ENCODE measurements around the gene TP73.
A peak's percentile ranks its signal among the peaks of the same experiment; 100 is the strongest.

The TP73 gene

GRCh38 chr1:3691421-3692204, 39.3 kb downstream of the TP73 start:
- no peak for DNase-seq

GRCh38 chr1:3692598-3692997, 40.3 kb downstream of the TP73 start:
- no peak for DNase-seq

GRCh38 chr1:3693321-3693720, 41.0 kb downstream of the TP73 start:
- DNase-seq: no peak

GRCh38 chr1:3695326-3696217, 43.3 kb downstream of the TP73 start:
- peak; percentile 68 for DNase-seq

GRCh38 chr1:3696689-3697088, 44.4 kb downstream of the TP73 start:
- no peak for DNase-seq

GRCh38 chr1:3697104-3697503, 44.8 kb downstream of the TP73 start:
- DNase-seq: no peak

GRCh38 chr1:3697810-3698209, 45.5 kb downstream of the TP73 start:
- no peak for DNase-seq

GRCh38 chr1:3698660-3699408, 46.5 kb downstream of the TP73 start:
- no peak for DNase-seq

- DNase-seq: no peak
These were observed 47.3 kb downstream of the TP73 start for GRCh38 chr1:3699596-3699995.

- DNase-seq: no peak
These were observed 48.3 kb downstream of the TP73 start for GRCh38 chr1:3700631-3701030.

GRCh38 chr1:3702528-3702927, 50.2 kb downstream of the TP73 start:
- DNase-seq: peak; percentile 33

GRCh38 chr1:3702990-3703728, 50.8 kb downstream of the TP73 start:
- DNase-seq: no peak

GRCh38 chr1:3703786-3704371, 51.6 kb downstream of the TP73 start:
- DNase-seq: peak; percentile 31

GRCh38 chr1:3705341-3705950, 53.1 kb downstream of the TP73 start:
- DNase-seq: no peak

- no peak for DNase-seq
These were observed 54.5 kb downstream of the TP73 start for GRCh38 chr1:3706651-3707297.

GRCh38 chr1:3707298-3707938, 55.1 kb downstream of the TP73 start:
- no peak for DNase-seq

- no peak for DNase-seq
These were observed 55.6 kb downstream of the TP73 start for GRCh38 chr1:3707939-3708328.

GRCh38 chr1:3708791-3709190, 56.5 kb downstream of the TP73 start:
- DNase-seq: no peak

- no peak for DNase-seq
These were observed 57.9 kb downstream of the TP73 start for GRCh38 chr1:3710251-3710650.

GRCh38 chr1:3711381-3711779, 59.1 kb downstream of the TP73 start:
- no peak for DNase-seq
